ENCODE data around the gene MBNL2. TPM values are rescaled to one million over a fixed set of nuclear protein-coding genes. Genes with fewer than 3 reads are reported as not detected.

Gene MBNL2
- total RNA-seq, 1 experiment from 2014 or later, result 49.4 TPM

DNA sequence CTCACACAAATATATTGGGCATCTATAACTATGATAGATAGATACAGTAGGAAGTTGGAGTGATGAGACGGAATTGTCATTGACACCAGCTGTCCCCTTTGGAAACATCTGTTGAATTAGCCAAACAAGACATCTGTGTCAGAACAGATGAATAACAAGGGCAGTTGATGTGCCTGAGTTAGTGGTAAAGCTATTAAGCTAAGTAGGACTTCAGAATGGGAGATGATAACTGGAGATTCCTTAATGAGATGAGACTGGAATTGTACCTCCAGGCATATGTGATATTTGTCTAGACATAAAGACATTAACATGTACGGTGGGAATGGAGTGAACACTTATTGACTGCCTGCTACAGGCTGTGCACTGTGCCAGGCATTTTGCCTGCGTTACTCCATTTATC is 78.7 kb downstream of the MBNL2 start:
- DNase-seq (ENCODE audit: low read depth), result no peak

GRCh38 chr13:97301382-97302095 is 79.4 kb downstream of the MBNL2 start:
- no peak for DNase-seq (ENCODE audit: low read depth)

GRCh38 chr13:97302611-97303010 is 80.5 kb downstream of the MBNL2 start:
- DNase-seq (ENCODE audit: low read depth), result no peak

- DNase-seq (ENCODE audit: low read depth), result no peak
These were observed 84.0 kb downstream of the MBNL2 start for GRCh38 chr13:97306106-97306505.

DNA sequence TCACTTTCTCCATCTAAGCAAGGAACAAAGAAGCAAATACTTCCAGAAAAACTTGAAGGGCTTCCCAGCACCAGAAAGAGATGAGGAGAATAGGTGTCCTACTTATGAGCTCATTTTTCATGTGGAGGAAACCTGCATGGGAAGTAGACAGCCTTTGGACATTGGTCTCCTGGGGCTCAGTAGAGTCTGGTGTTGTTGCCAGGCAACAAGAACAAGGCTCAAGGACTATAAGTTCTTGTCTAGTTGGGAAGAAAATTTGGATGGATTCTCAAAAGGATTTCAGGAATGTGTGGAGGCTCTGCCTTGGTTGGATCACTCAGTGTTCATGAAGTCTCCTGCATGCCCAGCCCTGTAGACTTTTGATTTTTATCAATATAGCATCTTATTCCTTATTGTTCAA is 84.5 kb downstream of the MBNL2 start:
- peak; percentile 31 for DNase-seq (ENCODE audit: low read depth)

DNA sequence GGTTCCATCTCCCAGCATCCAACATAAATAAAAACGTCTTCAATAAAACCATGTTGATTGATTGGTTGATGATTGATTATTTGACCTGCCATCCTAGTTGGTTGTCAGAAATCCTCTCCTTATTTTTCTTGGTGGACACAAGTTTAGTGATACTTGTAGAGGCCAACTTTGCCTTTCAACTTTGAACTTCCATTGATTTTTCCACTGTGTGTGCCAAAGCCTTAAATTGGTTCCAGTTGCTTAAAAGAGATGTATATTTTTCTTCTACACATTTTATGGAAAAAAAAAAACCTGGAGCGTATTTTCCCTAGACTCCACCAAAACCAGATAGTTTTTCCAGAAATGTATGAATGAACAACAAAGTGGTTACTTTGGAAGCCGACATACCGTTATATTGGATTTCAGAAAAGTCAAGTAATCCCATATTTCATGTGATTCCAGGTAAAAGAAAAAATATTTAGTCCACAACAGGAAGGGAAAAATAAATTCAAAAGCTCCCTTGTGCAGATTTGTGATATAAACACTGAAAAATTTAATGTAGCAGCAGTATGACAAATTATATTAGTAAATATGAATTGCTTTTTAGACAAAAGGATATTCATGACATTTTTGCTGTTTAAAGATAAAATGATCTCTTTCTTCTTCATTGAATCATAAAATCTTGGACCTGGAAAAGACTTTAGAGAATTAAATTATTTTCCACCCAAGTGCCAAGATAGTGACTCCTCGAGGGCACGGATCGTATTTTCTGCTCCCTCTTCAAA is 85.2 kb downstream of the MBNL2 start:
- no peak for DNase-seq (ENCODE audit: low read depth)

- DNase-seq (ENCODE audit: low read depth), result peak; percentile 85
These were observed 85.9 kb downstream of the MBNL2 start for GRCh38 chr13:97307882-97308624.

DNA sequence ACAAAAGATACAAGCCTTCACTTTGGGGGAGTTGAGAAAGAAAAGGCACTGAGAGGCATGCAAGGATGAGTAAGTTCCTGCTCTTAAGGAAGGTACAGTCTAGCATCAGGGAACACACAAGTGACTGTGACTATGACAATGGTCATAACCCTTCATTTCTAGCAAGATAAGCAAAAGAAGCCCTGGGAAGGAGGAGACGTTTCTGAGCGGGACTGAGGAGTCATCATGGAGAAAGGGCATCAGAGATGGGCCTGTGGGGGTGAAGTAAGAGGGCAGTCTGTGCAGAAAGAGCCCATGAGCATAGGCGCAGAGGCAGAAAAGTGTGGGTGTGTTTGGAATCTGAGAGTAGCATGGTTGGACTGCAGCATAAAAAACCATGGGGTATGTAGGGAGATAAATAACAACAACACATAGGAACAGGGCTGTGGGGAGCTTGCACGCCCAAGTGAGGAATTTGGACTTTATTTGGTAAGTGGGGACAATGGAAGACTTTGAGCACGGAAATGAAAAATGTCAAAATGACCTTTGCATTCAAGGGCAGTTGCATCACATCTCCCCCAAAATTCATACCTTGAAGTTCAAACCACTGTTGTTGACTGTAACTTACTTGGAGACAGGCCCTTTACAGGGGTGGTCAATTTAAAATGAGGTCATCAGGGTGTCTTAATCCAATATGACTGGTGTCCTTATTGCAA is 86.7 kb downstream of the MBNL2 start:
- peak; percentile 57 for DNase-seq (ENCODE audit: low read depth)

DNA sequence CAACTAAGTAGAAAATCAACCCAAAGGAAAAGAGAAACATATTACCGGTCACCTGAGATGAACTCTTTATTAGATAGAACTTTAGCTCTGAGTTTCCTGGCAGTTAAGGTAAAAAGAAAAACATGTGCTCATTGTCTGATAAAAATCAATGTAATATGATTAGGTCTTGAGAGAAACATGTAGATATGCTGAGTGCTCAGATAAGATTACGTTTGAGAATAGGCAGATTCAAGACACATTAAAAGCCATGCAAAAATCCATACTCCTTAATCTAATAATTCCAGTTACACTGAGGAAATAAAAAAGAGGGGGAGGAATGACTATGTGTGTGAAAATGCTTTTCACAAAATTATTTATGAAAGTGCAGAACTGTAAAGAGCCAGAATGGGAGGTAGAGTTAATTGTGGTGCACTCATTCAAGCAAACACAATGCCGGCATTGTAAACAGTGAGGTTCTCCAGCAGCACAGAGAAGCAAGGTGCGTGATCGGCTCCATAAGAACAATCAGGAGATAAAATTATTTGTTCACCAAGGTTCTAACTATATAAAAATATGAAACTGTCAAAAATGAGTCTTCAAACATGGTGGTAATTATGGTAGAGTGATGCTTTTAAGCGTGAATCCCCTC is 88.8 kb downstream of the MBNL2 start:
- no peak for DNase-seq (ENCODE audit: low read depth)

GRCh38 chr13:97311956-97312355 is 89.8 kb downstream of the MBNL2 start:
- no peak for DNase-seq (ENCODE audit: low read depth)

- DNase-seq (ENCODE audit: low read depth), result no peak
These were observed 91.6 kb downstream of the MBNL2 start for GRCh38 chr13:97313551-97314260.

DNA sequence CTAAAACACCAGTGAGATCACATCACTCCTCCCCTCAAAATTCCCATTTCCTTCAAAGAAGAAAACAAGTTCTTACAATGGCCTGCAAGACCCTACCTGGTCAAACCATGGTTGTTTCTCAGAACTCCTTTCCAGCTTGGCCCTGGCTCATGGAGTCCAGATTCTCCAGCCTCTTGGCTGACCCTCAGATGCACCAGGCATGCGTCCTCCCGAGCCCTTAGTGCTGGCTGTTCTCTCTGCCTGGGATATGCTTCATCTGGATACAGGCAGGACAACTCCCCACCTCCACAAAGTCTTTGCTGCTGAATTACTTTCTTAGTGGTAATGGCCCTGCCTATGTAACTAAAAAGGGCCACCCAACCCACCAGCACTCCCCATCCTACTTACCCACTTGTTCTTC is 94.3 kb downstream of the MBNL2 start:
- DNase-seq (ENCODE audit: low read depth), result no peak

GRCh38 chr13:97317933-97318332 is 95.8 kb downstream of the MBNL2 start:
- DNase-seq (ENCODE audit: low read depth), result no peak

DNA sequence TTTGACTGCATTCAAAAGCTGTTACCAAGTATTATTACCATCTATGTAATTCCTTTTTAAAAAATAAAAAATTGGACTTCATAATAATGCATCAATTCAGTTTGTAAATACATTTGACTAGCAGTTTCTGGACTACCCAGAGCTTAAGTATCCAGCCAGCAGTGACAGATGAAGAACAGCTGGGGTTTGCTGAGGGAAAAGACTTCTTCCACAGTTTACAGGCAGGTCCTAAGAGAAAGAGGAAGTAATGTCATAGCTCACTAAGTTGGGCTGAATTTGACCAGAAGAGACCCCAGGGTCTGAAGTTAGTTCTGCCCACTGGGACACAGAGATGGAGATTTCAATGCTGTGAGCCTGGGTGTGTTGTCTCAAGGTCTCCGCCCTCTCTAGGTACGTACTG is 96.4 kb downstream of the MBNL2 start:
- DNase-seq (ENCODE audit: low read depth), result no peak

GRCh38 chr13:97319113-97319720 is 97.1 kb downstream of the MBNL2 start:
- DNase-seq (ENCODE audit: low read depth), result no peak

- no peak for DNase-seq (ENCODE audit: low read depth)
These were observed 99.0 kb downstream of the MBNL2 start for GRCh38 chr13:97321101-97321500.

GRCh38 chr13:97321616-97322321 is 99.6 kb downstream of the MBNL2 start:
- no peak for DNase-seq (ENCODE audit: low read depth)

GRCh38 chr13:97322740-97323342 is 100.7 kb downstream of the MBNL2 start:
- DNase-seq (ENCODE audit: low read depth), result no peak

GRCh38 chr13:97324115-97324514 is 102.0 kb downstream of the MBNL2 start:
- DNase-seq (ENCODE audit: low read depth), result no peak
